Frontal cortex (tissue), 4 donors: ENCODE results near the gene KPRP. TPM values are rescaled to one million over a fixed set of nuclear protein-coding genes. Genes with fewer than 3 reads are reported as not detected.

ENCODE experiments used
- DNase-seq, 2 donors: peaks; one replicate each; pipeline ENCODE4 v3.0.0; 2012; ENCODE audit warnings: low spot score in 2 of 2
- FAIRE-seq: peaks from 2 replicates; lab custom pipeline; 2012; peaks lifted over from hg19 to GRCh38; lab: Jason Lieb, UNC
- total RNA-seq: library from RNA; depleted of rRNA; stranded (reverse); fragments of >200 nt; gene quantifications from one replicate; pipeline ENCODE4 v1.2.3, GENCODE V29; 2014
- donor health status: control.
- donor health status: control.
- donor health status: control.

The KPRP gene, protein sequence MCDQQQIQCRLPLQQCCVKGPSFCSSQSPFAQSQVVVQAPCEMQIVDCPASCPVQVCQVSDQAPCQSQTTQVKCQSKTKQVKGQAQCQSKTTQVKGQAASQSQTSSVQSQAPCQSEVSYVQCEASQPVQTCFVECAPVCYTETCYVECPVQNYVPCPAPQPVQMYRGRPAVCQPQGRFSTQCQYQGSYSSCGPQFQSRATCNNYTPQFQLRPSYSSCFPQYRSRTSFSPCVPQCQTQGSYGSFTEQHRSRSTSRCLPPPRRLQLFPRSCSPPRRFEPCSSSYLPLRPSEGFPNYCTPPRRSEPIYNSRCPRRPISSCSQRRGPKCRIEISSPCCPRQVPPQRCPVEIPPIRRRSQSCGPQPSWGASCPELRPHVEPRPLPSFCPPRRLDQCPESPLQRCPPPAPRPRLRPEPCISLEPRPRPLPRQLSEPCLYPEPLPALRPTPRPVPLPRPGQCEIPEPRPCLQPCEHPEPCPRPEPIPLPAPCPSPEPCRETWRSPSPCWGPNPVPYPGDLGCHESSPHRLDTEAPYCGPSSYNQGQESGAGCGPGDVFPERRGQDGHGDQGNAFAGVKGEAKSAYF
- not detected for total RNA-seq

DNA sequence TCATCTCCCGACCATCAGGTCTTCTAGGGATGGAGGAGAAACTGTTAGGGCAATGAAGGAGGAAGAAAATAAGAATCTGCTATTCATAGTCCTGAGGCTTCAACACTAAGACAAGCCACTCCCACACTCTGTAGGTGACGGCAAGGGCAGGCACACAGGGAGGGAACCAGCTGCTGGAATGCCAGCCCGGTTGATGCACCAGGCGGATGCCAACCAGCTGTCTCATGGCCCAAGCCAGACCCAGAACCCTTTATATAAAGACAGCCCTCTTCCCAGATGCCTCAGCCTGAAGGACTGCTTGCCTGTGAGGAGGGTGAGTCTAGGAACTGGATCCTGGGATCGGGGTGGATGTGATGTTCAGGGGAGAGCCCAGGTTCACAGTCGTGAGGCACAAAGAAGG, at the start of gene KPRP:
Gene KPRP, plus strand, starts transcription at position 279 of the 400 bp plus-strand sequence. CDS start 1,564 bp downstream, outside the sequence.
- no peak for DNase-seq
- no peak for FAIRE-seq

DNA sequence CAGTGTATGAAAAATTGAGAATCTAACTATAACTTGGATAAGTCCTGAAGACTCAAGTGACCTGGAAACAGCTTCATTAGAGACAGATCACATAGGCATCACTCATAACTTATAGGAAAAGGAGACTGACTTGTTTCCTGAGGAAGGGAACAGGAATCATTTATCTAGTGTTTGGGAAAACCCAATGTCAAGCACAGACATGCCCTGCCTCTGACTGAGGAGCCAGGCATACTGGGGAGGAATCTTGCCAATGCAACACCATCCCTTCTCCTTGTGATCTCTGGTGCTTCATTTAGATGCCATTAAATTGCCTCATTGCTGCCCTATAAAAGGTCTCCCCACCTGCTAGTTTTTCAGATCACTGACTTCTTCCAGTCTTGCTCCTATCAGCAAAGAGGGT, 39.6 kb upstream of the KPRP start:
- FAIRE-seq, result no peak

DNA sequence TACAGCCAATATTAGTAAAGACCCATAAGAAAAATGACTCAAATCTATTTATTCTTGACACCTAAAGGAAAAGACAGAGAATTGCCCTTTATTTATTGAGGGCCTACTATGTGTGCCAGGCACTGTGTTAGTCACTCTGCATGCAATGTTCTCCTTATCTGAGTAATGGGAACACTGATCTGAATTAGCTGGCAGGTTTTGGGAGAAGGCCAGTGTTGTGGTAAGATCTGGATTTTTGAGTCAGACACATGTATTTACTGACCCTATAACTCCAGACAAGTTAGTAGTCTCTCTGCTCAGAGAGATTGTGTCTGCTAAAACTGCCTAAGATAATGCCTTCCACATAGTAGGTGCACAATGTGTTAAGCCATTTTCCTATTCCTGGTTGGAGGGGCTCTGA, 32.6 kb upstream of the KPRP start:
- DNase-seq, result no peak
- FAIRE-seq, result no peak

More for the DNA sequence above, 39.6 kb upstream of the KPRP start:
- DNase-seq, result no peak

DNA sequence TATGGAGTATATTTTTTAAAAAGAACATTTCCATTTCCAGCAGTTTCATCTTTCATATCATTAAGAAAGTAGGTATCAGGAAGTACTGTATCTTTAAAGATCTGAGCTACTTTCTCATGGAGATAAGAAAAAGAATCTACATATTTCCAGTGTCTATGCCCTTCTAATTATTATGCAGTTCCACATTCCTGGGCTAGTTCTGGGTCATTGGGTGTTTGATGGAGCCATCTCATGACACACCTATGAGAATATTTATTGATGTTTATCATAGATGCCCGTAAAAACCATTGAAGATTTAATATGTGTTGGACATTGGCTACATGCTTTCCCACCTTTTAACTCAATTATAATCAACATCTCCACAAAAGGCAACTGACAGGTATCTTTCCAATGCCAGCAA, 28.8 kb upstream of the KPRP start:
- FAIRE-seq, result no peak
- no peak for DNase-seq

DNA sequence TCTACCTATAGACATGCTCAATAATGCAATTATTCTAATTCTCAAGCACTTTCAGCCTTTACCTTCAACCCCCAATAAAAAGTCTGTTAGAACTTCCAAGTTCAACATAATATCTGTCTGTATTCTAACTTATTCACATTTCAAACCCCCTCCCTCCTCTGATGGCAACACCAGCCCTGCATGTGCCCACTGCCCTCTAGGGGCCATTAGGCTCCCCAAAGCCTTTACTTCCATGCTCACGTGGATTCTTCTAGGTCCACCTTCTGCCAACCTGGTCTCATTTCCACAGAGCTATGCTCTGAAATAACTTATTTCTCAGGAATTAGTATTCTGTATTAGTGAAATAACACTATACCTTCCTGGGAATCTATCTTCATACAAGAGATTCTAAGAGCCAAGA, 22.2 kb upstream of the KPRP start:
- DNase-seq, result no peak

DNA sequence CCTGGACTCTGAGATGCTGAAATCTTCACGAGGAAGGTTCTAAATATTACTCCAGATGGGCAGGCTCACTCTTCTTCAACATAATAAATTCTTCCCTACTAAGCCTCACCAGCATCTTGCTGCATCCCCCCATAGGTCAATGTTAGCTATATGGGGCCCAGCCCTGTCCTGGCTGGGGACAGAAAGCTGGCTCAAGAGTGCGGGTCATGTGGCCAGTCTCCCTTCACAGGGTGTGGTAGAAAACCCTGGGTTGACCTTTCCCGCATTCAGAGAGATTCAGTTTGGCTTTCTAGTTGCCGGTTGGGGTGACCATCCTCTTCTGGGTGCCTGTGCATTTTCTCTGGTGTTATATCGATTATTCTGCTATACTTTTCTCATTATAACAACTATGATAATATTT, 19.8 kb upstream of the KPRP start:
- DNase-seq (no peak), FAIRE-seq (no peak)

More for the DNA sequence above, 22.2 kb upstream of the KPRP start:
- FAIRE-seq, result no peak

DNA sequence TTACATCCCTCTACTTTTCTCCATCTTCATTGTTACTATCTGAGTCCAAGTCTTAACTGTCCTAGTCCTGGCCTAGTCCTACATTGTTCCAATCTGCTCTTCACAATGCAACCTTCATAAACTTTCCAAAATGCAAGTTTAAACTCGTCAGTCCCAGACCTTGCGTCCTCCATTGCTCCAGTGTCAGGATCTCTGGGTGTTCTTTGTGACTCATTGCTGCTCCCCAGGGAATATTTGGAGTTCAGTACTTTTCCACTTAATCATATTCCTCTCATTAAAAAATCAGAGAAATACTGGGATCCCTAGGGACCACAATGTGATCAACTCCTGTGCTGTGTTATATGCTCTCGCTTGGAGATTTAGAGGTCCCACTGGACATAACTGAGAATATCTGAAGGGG, 18.0 kb upstream of the KPRP start:
- FAIRE-seq, result no peak
- DNase-seq, result no peak

DNA sequence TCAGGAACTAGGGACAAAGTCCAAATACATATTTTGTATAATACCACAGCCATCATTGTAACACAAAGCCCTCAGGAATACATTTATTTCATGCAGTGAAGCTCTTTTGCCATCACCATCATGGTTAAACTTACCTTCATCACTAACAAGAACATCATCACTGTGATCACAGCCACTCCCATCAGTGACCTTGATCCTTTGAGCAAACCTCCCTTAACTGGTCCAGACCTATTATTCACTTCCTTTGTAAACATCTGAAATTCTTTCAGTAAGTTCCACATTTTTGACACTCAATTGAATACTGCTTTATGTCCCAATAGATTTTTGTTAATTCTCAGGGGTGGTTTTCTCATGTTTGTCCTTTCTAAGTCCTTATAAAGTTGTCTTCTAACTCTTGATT, 16.2 kb upstream of the KPRP start:
- DNase-seq, result no peak
- no peak for FAIRE-seq

DNA sequence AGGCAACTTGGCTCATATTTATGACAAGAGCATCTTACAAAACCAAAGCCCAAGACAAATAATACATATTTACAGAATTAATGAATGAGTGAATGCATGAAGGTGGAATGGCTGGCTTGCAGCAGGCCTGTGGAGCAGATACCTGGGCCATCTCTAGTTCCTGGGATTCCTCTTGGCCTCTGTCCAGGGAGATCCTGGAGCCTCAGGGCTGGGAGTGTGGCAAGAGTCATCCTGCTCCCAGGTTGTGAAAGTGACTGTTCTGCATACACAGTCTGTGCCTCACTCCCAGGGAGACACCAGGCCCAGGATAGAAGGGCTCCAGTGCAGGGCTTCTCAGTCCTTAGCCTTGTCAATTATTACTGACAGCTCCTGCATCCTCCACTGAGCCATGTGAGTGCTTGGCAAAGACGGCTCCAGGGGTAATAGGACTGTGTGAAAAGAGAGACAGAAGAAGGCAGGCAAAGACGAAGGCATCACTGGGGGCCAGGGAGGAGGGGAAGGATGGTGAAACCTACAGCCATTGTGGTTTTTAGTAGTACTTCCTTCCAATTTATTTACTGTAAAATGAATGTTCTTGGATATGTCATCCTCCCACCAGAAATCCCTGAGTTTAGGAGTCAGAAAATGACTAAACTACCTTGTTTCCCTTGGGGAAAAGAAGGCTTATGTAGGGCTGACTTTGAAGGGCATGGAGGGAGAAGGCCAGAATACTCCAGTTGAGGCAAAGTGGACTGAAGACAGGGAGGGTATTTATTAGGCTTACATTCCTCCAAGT, 14.3 kb upstream of the KPRP start:
- no peak for FAIRE-seq
- no peak for DNase-seq

DNA sequence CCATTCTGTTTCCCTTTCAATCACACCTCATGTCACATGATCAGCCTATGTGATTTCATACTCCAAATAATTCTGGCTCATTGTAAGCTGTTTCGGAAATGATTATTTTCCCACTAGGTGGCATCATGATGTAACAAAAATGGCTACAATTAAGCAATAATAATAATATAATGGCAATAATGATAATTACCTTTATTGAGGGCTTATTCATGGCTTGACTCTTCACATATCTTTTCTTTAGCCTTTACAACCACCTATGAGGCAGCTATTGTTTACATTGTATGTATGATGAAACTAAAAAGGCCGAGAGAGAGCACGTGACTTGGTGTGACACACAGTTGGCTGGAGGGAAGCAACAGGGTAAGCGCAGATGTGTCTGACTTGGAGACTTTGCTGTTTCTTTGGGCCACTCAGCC, 12.5 kb upstream of the KPRP start:
- FAIRE-seq (no peak), DNase-seq (no peak)

DNA sequence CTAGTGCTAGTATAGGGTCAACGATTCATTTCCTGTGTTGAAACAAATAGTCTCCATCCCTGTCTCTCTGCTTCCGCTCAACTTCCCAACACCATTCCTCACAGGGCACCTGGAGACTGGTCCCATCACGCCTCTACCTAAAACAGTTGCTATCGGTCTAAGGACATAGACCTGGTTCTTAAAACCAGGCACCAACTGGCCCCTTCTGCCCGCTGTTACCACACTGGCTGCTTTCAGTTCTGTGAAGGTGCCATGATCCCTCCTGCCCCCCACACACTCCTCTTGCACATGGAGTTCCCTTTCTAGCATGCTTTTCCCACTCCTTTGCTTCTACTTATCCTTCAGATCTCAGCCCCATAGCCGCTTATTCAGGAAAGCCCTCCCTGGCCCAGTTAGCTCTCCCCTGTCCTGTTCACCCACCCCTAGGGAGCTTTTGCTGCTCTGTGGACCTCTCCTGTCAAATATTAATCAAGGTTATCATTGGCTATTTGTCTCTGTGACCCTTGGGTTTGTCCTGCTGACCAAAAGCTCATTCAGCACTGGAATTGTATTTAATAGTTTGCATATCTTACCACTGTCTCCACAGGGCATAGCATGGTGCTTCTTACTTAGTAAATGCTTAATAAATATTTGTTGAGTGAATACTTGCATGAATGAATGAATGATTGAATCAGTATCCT, 11.9 kb upstream of the KPRP start:
- no peak for DNase-seq
- no peak for FAIRE-seq

DNA sequence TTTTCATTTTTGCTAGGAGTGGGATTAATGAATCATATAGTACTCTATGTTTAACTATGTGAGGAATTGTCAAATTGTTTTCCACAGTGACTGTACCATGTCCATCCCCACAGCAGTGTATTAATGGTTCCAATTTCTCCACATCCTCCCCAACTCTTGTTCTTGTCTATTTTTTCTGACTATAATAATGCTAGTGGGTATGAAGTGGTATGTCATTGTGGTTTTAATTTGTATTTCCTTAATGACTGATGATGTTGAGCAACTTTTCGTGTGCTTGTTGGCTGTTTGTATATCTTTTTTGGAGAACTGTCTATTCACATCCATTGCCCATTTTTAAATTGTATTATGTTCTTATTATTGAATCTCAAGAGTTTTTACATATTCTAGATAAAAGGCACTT, 10.0 kb upstream of the KPRP start:
- DNase-seq, result no peak
- no peak for FAIRE-seq

DNA sequence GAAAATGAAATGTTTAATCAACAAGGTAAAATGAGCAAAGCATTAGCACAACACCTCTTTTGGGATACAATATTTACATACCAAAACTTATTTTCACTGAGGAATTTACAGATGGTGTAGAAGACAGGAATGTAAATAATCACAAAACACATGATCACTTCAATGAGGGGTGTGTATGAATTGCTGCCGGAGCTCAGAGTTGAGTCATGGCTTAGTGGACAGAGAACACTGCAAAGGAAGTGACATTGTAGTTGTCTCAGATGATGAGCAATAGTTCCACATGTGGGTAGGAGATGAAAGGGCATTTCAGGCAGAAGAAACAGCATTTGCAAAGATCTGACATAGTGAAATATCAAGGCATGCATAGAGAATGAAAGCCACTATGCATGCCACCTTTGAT, 5.6 kb upstream of the KPRP start:
- FAIRE-seq, result no peak

DNA sequence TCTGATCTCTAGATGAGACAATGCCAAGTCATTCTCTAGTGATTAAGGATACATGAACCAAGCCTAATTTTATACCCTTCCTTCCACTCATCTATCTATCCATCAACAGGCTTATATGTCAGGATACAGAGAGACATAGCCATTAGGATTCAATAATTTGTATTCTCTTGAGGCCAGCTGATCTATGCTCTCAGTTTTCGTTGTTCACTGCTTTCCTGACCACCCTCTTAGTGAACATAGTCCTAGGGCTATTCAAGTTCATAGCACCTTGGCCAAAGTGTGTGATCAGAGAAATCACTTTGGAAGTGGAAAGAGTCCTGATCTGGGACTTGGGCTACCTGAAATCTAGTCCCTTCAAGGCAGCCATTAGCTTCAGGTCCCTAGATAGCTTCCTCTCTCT, 4.2 kb upstream of the KPRP start:
- no peak for FAIRE-seq
- DNase-seq, result no peak

More for the DNA sequence above, 5.6 kb upstream of the KPRP start:
- DNase-seq, result no peak

DNA sequence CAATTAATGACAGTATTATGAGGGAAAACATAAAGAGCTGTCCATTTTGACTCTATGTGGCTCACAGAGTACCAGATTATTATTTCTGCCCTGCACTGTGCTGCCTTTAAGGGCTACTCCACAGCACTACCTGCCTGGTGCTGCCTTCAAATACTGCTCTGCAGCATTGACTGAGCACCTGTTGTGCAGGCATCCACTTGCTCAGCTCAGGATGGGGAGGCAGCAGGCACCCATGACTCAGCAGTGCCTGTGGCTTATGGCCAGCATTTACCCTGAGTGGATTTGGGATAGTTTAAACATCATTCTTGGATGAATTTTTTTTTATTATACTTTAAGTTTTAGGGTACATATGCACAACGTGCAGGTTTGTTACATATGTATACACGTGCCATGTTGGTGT, 953 bp upstream of the KPRP start:
- no peak for FAIRE-seq

DNA sequence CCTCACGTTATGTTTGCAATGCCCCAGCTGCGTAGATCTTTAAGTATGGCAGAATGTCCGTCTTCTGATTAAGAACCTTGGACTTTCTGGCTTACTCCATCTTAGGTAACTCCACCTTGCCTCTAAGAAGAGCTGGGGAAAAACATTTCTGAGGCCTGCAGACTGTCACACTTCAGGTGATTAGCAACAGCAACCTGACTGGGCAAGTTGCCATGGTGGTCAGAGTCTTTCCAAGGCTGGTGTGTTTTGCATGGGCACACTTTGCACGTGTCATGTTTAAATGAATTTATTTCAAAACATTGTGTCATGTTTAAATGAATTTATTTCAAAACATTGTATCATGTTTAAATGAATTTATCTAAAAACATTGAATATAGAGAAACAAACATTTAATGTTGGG, 811 bp downstream of the KPRP start:
- no peak for FAIRE-seq

More for the DNA sequence above, 953 bp upstream of the KPRP start:
- no peak for DNase-seq

DNA sequence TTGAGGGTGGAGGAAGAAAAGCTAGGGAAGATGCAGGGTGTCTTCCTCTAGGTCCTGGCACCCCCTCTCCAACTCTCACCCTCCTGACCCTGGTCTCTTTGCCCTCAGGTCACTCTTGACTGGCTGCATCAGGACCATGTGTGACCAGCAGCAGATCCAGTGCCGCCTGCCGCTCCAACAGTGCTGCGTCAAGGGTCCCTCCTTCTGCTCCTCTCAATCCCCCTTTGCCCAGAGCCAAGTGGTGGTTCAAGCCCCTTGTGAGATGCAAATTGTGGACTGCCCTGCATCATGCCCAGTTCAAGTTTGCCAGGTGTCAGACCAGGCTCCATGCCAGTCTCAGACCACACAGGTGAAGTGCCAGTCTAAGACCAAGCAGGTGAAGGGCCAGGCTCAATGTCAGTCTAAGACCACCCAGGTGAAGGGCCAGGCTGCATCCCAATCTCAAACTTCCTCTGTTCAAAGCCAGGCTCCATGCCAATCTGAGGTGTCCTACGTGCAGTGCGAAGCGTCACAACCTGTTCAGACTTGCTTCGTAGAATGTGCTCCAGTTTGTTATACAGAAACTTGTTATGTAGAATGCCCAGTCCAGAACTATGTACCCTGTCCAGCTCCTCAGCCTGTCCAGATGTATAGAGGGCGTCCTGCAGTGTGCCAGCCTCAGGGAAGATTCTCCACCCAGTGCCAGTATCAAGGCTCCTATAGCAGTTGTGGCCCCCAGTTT, 1.8 kb downstream of the KPRP start:
- FAIRE-seq (no peak), DNase-seq (no peak)

More for the DNA sequence above, 811 bp downstream of the KPRP start:
- DNase-seq, result no peak

DNA sequence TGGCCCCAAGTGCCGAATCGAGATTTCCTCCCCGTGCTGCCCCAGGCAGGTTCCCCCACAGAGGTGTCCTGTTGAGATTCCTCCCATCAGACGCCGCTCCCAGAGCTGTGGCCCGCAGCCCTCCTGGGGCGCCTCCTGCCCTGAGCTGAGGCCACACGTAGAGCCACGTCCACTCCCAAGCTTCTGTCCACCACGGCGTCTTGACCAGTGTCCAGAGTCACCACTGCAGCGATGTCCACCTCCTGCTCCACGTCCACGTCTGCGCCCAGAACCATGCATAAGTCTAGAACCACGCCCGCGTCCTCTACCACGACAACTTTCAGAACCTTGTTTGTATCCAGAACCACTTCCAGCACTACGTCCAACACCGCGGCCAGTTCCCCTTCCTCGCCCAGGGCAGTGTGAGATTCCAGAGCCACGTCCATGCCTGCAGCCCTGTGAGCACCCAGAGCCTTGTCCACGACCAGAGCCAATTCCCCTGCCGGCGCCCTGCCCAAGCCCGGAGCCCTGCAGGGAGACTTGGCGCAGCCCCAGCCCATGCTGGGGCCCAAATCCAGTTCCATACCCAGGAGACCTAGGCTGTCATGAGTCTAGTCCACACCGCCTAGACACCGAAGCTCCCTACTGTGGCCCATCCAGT, 2.8 kb downstream of the KPRP start:
- DNase-seq (no peak), FAIRE-seq (no peak)

DNA sequence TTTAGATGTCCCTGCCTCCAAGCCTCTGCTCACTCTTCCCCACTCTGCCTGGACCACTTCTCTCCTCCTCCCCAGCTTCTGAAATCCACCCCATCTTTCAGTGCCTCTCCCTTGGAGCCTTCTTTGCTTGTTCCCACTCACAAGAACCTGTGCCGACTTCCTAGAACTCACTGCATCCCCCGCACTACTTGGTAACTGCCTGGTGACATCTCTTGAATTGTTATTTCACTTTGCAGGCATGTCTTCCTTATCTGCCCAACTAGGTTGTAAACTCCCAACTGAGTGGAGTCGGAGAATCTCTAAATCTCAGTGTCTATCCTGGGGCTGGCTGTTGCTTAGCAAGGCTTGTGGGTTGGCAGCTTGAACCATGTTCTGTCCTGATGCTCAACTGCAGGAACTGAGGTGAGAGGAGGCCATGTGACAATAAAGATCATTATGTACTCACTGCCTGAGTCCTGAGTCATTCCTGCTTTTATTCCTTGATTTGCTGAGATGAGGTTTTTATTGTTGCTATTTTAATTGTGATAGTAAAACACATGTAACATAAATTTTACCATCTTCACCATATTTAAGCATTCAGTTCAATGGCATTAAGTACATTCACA, 3.9 kb downstream of the KPRP start:
- FAIRE-seq, result no peak
- peak in 1 of 2 donors; percentile 10 for DNase-seq
